ENCODE measurements around the gene TDRD10.

The TDRD10 gene

DNA sequence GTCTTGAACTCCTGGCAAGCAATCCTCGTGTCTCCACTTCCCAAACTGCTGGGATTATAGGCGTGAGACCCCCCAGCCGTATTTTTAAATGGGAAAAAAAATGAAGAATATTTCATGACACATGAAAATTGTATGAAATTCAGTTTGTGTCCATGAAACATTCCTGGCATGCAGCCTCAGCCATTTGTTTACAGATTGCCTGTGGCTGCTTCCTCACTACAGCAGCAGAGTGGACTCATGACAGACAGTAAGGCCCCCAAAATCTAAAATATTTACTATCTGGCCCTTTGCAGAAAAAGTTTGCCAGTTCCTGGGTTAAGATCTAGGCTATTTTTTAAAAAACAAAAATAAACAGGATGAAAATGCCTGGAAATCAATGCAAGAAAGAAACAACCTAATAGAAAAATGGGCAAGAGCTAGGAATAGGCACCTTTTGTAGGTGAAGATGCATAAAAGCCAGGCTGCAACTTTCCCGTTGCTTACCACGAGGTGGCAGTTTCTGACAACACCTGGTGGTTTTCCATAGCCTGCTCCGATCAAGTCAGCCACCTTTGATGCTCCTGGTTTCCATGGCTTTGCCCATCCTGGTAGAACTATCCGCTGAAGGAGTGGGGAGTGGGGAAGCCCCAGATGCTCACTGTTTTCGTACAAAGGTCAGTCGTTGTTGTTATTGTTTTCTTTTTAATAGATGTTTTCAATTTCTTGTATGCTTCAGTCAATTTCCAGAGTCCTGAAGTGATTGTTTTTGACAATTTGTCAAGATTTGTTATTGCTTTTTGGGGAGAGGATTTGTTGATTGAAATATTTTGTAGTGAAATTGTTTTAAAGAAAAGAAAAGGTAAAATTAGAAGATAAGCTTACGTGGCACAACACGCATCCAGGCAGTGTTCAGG, 32.2 kb downstream of the TDRD10 start:
- TF ChIP-seq, protein P1, sequence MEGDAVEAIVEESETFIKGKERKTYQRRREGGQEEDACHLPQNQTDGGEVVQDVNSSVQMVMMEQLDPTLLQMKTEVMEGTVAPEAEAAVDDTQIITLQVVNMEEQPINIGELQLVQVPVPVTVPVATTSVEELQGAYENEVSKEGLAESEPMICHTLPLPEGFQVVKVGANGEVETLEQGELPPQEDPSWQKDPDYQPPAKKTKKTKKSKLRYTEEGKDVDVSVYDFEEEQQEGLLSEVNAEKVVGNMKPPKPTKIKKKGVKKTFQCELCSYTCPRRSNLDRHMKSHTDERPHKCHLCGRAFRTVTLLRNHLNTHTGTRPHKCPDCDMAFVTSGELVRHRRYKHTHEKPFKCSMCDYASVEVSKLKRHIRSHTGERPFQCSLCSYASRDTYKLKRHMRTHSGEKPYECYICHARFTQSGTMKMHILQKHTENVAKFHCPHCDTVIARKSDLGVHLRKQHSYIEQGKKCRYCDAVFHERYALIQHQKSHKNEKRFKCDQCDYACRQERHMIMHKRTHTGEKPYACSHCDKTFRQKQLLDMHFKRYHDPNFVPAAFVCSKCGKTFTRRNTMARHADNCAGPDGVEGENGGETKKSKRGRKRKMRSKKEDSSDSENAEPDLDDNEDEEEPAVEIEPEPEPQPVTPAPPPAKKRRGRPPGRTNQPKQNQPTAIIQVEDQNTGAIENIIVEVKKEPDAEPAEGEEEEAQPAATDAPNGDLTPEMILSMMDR (IDR thresholded peaks at IDR 0.05; ENCODE audit: low read depth, low read length): peak; percentile 26
- no peak for DNase-seq (ENCODE audit: extremely low read depth, low read depth)

DNA sequence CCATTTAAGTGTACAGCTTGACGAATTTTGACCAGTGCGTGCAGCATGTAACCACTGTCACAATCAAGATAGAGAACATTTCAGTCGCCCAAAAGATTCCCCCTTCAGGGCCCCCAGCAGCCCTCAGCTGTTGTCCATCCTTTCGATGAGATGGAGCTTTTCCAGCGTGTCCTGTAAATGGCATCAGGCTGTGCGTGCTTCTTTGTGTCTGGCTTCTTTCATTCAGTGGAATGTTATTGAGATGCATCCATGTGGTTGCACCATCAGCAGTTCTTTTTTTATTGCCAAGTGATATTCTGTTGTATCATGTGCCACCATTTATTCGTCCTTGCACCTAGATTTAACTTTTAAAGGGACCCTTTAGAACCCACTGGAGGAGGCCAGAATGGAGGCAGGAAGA, 34.6 kb downstream of the TDRD10 start:
- DNase-seq (ENCODE audit: extremely low read depth, low read depth): no peak
- TF ChIP-seq, protein P1 (IDR thresholded peaks at IDR 0.05; ENCODE audit: low read depth, low read length): no peak

DNA sequence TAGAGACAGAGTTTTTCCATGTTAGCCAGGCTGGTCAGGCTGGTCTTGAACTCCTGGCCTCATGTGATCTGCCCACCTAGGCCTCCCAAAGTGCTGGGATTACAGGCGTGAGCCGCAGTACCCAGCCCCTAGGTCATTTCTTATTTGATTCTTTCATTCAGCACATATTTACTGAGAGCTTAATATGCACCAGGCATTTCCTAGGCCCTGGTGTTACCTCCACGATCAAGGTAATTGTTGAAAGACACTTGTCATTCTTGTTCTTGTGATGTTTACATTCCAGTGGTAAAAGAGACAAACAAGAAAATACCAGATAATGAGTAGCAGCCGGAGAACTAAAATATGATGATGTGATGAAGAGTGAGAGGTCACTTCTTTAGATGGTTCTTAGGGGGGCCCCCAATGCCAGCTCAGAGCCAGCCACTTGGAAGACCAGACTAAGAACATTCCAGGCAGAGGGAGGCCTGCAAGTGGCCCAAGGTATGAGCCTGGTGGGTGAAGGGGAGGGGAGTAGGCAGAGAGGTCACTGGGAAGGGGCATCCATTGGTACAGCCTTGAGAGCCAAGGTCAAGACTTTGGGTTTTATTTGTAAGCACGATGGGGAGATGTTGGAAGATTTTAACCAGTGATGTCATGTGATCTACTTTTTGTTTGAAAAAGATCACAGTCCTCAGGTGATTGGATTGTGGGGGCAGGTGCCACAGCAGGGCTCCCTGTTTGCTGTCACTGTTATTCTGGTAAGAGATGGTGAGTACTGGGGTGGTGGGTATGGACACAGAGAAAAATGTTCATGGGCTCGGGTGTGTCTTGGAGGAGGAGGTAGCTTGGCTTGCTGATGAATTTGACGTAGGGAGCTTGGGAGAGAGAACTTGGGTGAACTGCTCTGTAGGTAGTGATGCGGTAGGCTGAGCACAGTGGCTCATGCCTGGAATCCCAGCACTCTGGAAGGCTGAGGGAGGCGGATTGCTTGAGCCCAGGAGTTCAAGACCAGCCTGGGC, 37.8 kb downstream of the TDRD10 start:
- TF ChIP-seq, protein P1 (IDR thresholded peaks at IDR 0.05; ENCODE audit: low read depth, low read length): no peak
- DNase-seq (ENCODE audit: extremely low read depth, low read depth): no peak

DNA sequence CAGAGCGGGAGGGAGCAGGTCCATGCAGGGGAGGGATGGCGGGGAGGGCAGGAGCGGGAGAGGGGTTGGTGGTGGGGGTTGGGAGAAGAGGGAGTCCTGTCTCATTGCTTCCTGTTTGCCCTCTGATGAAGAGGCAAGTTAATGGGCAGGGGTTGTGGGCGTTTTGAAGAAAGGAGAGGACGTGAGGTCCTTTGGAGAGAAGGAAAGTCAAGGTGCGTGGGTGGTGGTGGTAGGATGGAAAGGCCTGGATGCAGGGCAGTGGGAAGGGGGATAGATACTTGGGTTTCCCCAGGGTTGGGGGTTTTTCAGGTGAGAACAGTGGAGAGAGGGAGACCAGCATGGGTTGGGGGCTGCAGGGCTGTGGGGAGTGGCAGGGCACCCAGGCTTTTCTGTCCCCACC, 39.2 kb downstream of the TDRD10 start:
- TF ChIP-seq, protein P1 (IDR thresholded peaks at IDR 0.05; ENCODE audit: low read depth, low read length): no peak
- DNase-seq (ENCODE audit: extremely low read depth, low read depth): no peak

DNA sequence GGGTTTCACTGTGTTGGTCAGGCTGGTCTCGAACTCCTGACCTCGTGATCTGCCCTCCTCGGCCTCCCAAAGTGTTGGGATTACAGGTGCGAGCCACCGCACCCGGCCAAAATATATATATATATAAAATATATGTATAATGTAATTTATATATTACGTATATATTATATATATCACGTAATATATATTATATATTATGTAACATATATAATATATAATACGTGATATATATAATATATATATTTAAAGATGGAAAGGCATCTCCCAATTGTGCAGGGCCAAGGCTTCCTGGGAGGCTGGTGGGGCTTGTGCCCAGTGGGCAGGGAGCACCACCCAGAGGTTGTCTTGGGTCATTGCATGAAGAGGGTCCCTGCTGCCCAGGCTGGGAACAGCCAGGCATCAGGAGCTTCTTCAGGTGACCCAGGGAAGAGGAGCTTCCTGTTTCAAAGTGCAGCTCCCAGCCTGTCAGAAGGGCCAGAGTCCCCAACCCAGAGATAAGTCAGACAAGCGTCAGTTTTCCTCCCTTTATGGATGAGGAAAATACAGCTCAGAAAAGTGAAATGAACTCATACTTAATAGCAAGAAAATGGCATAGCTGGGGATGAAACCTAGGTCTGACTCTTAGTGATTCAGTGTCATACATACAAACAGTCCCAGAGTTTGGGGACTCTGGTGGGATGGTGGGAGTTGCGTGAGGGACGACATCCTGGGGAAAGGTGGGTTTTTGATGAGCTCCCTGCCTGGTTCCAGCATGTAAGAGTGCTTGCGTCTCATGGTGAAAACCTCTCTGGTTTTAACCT, 44.4 kb downstream of the TDRD10 start:
- no peak for DNase-seq (ENCODE audit: extremely low read depth, low read depth)
- TF ChIP-seq, protein P1 (IDR thresholded peaks at IDR 0.05; ENCODE audit: low read depth, low read length): peak; percentile 67

DNA sequence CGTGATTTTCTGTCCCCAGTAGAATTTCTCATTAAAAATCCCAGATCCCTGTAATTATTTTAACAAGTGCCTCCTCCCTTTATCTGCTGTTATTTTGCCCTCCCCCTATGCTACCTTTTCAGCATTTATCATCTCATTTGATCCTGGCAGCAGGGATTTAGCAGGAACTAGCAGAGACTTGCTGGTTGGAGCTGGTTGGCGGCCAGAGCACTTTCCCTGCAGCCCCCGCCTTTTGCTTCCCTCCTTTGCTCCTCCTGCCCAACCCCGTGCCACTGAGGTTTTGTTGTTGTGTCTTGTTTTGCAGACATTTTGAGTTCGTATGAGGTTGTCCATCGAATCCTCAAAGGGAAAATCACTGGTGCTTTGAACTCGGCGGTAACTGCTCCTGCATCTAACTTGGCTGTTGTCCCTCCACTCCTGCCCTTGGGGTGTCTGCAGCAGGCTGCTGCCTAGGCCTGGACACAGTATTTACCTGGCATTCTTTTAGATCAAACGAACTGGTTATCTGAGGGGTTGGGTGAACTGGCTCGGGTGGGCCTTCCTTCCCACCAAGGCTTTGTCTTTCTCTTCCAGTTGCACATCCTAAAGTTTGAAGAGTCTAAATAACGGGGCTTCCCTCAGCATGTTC, 45.2 kb downstream of the TDRD10 start:
- DNase-seq (ENCODE audit: extremely low read depth, low read depth): no peak
- TF ChIP-seq, protein P1 (IDR thresholded peaks at IDR 0.05; ENCODE audit: low read depth, low read length): no peak

Data from AG09319 (cell line).